GM18508 (cell line): ENCODE measurements around the gene CLCF1.

Source experiments
- ATAC-seq: cut with Tn5 transposase; IDR thresholded peaks from one replicate; pipeline ENCODE4 v1.9.1; 2021; ENCODE audit warnings: moderate number of reproducible peaks; ENCODE audit not compliant: insufficient read depth, unreplicated experiment

The CLCF1 gene

GRCh38 chr11:67376063-67376820, 2.8 kb upstream of the CLCF1 start:
- no peak for ATAC-seq

- ATAC-seq, result no peak
These were observed 2.1 kb upstream of the CLCF1 start for GRCh38 chr11:67375320-67376055.

- ATAC-seq, result no peak
These were observed 1.3 kb upstream of the CLCF1 start for GRCh38 chr11:67374571-67375281.

GRCh38 chr11:67373648-67374570, 511 bp upstream of the CLCF1 start:
- ATAC-seq, result no peak

GRCh38 chr11:67372321-67372992, 941 bp downstream of the CLCF1 start:
- no peak for ATAC-seq

GRCh38 chr11:67371911-67372320, 1.5 kb downstream of the CLCF1 start:
- no peak for ATAC-seq

- no peak for ATAC-seq
These were observed 2.0 kb downstream of the CLCF1 start for GRCh38 chr11:67371189-67371910.

GRCh38 chr11:67370351-67371076, 2.9 kb downstream of the CLCF1 start:
- ATAC-seq, result no peak

GRCh38 chr11:67369801-67370284, 3.6 kb downstream of the CLCF1 start:
- ATAC-seq, result no peak

- ATAC-seq, result no peak
These were observed 4.1 kb downstream of the CLCF1 start for GRCh38 chr11:67369275-67369674.

- no peak for ATAC-seq
These were observed 4.8 kb downstream of the CLCF1 start for GRCh38 chr11:67368621-67369020.

- ATAC-seq, result no peak
These were observed 5.6 kb downstream of the CLCF1 start for GRCh38 chr11:67367761-67368227.

GRCh38 chr11:67366961-67367760, 6.2 kb downstream of the CLCF1 start:
- ATAC-seq, result no peak

- no peak for ATAC-seq
These were observed 6.9 kb downstream of the CLCF1 start for GRCh38 chr11:67366546-67366945.

- ATAC-seq, result no peak
These were observed 7.5 kb downstream of the CLCF1 start for GRCh38 chr11:67365736-67366444.
